Vagina (tissue), 2 donors: ENCODE measurements around the gene NTN3.

Experiments used
- CTCF ChIP-seq, 3 experiments: fragments of 450-650 bp in 2 of 3; fragments of 200-600 bp in 1 of 3; sonication (generic) in 1 of 3; IDR thresholded peaks; one replicate each; pipeline ENCODE4 v1.5.1; 2017 to 2019; ENCODE audit warnings: antibody characterized with exemption in 3 of 3, mild to moderate bottlenecking in 2 of 3, moderate library complexity in 2 of 3
- POLR2A ChIP-seq, 2 donors: fragments of 450-650 bp; IDR thresholded peaks; one replicate each; pipeline ENCODE4 v1.6.1; 2017; ENCODE audit warnings: antibody characterized with exemption in 2 of 2, mild to moderate bottlenecking in 2 of 2, moderate library complexity in 2 of 2

DNA sequence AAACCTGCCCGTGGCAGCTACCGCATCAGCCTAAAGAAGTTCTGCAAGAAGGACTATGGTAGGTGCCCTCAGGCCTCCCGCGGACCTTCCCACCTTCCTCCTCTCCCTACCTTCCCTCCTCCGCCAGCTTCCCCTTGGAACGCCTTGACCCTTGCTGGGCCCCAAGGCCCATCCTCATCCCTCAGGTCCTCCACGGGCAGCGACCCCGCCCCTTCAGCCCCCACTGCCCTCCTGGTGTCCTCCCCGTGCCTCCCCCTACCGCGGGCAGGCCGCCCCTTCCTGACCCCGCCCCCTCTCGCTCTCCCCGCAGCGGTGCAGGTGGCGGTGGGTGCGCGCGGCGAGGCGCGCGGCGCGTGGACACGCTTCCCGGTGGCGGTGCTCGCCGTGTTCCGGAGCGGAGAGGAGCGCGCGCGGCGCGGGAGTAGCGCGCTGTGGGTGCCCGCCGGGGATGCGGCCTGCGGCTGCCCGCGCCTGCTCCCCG, 2.4 kb downstream of the NTN3 start:
- TF ChIP-seq CTCF (IDR thresholded peaks at IDR 0.05) = no peak
- no peak for TF ChIP-seq POLR2A (IDR thresholded peaks at IDR 0.05)
